Neutrophil (primary cell): ENCODE results near the gene FADS3.
A peak's percentile ranks its signal among the peaks of the same experiment; 100 is the strongest.

Source experiments
- H3K27ac ChIP-seq: fragments of 200-600 bp; sonication (generic); 2 replicates; pipeline ENCODE4 v1.5.1; 2016; ENCODE audit warnings: mild to moderate bottlenecking, moderate library complexity
- H3K27me3 ChIP-seq: fragments of 200-600 bp; sonication (generic); 2 replicates; pipeline ENCODE4 v1.6.0; 2016; ENCODE audit warnings: mild to moderate bottlenecking
- H3K36me3 ChIP-seq: fragments of 200-600 bp; sonication (generic); 2 replicates; pipeline ENCODE4 v1.5.1; 2017
- H3K4me1 ChIP-seq, 2 experiments: fragments of 200-600 bp in 1 of 2; sonication (generic) in 1 of 2; 1 replicate in 1 of 2; 2 replicates in 1 of 2; pipeline versions ENCODE4 v1.5.1 to v1.6.1; 2013 to 2016; ENCODE audit warnings: low read depth in 1 of 2, low read length in 1 of 2, mild to moderate bottlenecking in 1 of 2, moderate library complexity in 1 of 2; ENCODE audit not compliant: control insufficient read depth in 1 of 2, insufficient read depth in 1 of 2
- H3K4me3 ChIP-seq, 2 experiments: fragments of 200-600 bp in 1 of 2; sonication (generic) in 1 of 2; 1 replicate in 1 of 2; 2 replicates in 1 of 2; pipeline ENCODE4 v1.5.1; 2013 to 2016; ENCODE audit warnings: low read depth in 1 of 2, low read length in 1 of 2, mild to moderate bottlenecking in 1 of 2, moderate library complexity in 1 of 2
- H3K9me3 ChIP-seq: fragments of 200-600 bp; sonication (generic); 2 replicates; pipeline ENCODE4 v1.5.1; 2016
- CTCF ChIP-seq: fragments of 200-600 bp; sonication (generic); IDR thresholded peaks from 2 replicates; pipeline ENCODE4 v1.5.1; 2016; ENCODE audit warnings: antibody characterized with exemption

FADS3 gene

DNA sequence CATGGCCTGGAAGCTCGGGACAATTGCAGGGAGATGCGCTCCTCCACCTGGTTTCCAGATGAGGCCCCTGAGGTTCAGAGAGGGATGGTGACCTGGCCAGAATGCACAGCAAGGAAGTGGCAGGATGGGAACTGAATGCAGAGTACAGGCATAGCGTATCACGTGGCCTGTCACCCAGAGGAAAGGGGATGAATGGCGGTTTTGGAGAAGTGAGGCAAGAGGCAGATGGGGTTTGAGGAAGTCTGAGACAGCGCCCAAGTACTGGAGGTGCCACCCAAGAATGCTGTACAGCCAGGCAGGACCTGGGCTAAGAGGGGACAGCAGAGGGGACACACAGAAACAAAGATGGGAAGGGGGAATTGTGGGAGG is 21.2 kb upstream of the FADS3 start:
- TF ChIP-seq CTCF = peak; percentile 34
- Histone ChIP-seq H3K27ac (peak overlapping the region; percentile 48), H3K36me3 (no peaks in the 10 kb centered on the region), H3K4me3 (peak overlapping the region in 1 of 2 experiments; percentile 17), H3K4me1 (peaks cover 44 to 47% of the 10 kb centered on the region in 2 experiments), H3K9me3 (no peaks in the 10 kb centered on the region), H3K27me3 (peaks cover 42% of the 10 kb centered on the region)

GRCh38 chr11:61911701-61912529 is 20.6 kb upstream of the FADS3 start:
- Histone ChIP-seq H3K9me3 (no peaks in the 10 kb centered on the region), H3K27me3 (peaks cover 36% of the 10 kb centered on the region), H3K4me3 (no peak overlapping the region), H3K4me1 (peaks cover 38 to 44% of the 10 kb centered on the region in 2 experiments), H3K27ac (peak overlapping the region; percentile 48), H3K36me3 (no peaks in the 10 kb centered on the region)
- no peak for TF ChIP-seq CTCF

- TF ChIP-seq CTCF = no peak
- Histone ChIP-seq H3K4me1 (peaks cover 31 to 37% of the 10 kb centered on the region in 2 experiments), H3K4me3 (no peak overlapping the region), H3K36me3 (no peaks in the 10 kb centered on the region), H3K27me3 (peaks cover 29% of the 10 kb centered on the region), H3K27ac (no peak overlapping the region), H3K9me3 (no peaks in the 10 kb centered on the region)
Measured at GRCh38 chr11:61911128-61911700, 19.9 kb upstream of the FADS3 start.

DNA sequence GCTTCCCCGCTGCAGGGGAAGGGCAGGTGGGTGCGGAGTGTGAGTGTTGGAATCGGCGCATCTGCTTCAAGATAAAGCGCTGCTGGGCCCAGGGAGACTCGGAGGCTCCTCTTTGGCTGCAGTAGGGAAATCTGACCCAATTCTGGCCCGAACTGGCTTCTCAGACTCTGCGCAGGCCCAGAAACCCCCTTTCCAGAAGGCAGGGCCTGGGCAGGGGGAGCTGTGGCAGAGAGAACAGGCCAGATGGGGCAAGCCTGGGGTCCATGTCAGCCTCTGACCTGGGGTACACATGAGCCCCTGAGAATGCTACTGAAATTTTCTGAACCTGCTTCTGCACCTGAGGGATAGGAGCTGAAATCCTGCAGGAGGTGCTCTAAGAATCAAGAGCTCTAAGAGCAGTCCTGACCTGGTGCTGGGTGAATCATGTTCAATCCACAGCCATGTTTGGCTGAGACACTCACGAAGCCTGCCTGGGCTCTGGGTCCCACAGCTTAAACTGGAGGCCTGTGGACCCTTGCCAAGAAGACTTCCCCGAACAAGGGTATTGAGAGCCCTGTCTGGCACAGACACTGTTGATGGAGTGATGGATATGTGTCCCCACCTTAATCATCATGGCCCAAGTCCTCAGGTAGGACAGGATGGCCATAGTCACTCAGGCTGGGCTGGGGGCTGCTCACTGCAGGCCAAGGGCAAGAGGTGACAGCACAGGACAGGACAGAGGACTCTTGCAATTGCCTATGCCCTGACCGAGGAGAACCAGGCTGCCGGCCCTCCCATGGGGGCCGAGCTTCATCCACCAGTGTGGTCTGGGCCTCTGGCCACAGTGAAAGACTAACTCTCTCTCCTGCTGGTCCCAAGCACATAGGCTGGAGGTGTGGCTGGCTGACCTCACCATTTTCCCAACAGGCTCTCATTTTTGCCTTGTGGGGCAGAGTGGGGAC is 19.1 kb upstream of the FADS3 start:
- no peaks in the 10 kb centered on the region for H3K36me3 ChIP-seq
- peaks cover 25% of the 10 kb centered on the region for H3K27me3 ChIP-seq
- H3K4me3 ChIP-seq = no peak overlapping the region
- peaks cover 28 to 34% of the 10 kb centered on the region in 2 experiments for H3K4me1 ChIP-seq
- no peak for TF ChIP-seq CTCF
- no peaks in the 10 kb centered on the region for H3K9me3 ChIP-seq
- H3K27ac ChIP-seq = no peak overlapping the region

DNA sequence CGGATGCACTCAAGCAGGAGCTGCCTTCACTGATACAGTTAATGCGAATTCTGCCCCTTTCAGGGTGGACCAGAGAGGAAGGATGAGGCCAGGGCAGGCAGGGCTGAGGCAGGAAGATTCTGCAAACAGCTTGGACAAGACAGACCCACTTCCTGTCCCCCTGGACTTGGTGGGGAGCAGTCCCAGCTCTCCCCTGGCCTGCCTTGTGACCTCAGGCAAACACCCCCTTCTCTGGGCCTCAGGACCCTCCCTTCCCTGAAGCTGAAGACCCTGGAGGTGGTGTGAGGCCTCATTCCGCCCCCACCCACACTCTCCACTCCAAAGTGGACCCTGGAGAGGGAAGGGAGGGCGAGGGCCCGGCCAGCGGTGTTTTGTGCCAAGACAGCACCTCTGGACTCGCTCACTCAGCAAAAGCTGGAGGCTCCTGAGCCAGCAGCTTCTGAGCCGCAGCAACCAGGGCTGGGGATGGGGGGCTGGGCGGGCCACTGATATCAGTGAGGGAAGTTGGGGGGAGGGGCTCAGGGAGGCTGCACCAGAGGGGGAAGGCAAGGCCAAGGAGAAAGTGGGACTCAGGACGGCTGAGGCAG is 17.5 kb upstream of the FADS3 start:
- Histone ChIP-seq H3K4me1 (peaks cover 28 to 30% of the 10 kb centered on the region in 2 experiments), H3K27me3 (peaks cover 25% of the 10 kb centered on the region), H3K36me3 (no peaks in the 10 kb centered on the region), H3K27ac (no peak overlapping the region), H3K9me3 (no peaks in the 10 kb centered on the region), H3K4me3 (no peak overlapping the region)
- TF ChIP-seq CTCF = no peak
